A549 (cell line): ENCODE results near the gene LETM1.

Experiments used
- BHLHE40 ChIP-seq: IDR thresholded peaks from 2 replicates; pipeline ENCODE4 v1.6.1; 2012; ENCODE audit warnings: low read depth, low read length, inconsistent platforms
- CEBPB ChIP-seq, 2 experiments: fragments of >200 bp in 1 of 2; sonication (Bioruptor Twin) in 1 of 2; formaldehyde crosslinking in 1 of 2; IDR thresholded peaks; 2 replicates each; pipeline ENCODE4 v1.6.1; 2012 to 2016
- CHD2 ChIP-seq: fragments of 150-350 bp; IDR thresholded peaks from 2 replicates; pipeline ENCODE4 v1.6.1; 2014; ENCODE audit warnings: low read length; ENCODE audit not compliant: partially characterized antibody
- KDM1A ChIP-seq: fragments of 200-600 bp; sonication (generic); IDR thresholded peaks from 2 replicates; pipeline ENCODE4 v1.6.1; 2016; ENCODE audit warnings: low read depth, mild to moderate bottlenecking
- POLR2AphosphoS2 ChIP-seq: conservative IDR thresholded peaks from 2 replicates; pipeline ENCODE4 v1.6.1; 2012; ENCODE audit warnings: low read length, improper control_type of control experiment, inconsistent platforms
- RAD21 ChIP-seq, 2 experiments: fragments of >200 bp in 1 of 2; sonication (Bioruptor Twin) in 1 of 2; formaldehyde crosslinking in 1 of 2; IDR thresholded peaks in 1 of 2; conservative IDR thresholded peaks in 1 of 2; 2 replicates in 1 of 2; 3 replicates in 1 of 2; pipeline ENCODE4 v1.6.1; 2012 to 2018; ENCODE audit warnings: inconsistent platforms in 1 of 2
- SMC3 ChIP-seq: fragments of >200 bp; sonication (Bioruptor Twin); formaldehyde crosslinking; IDR thresholded peaks from 3 replicates; pipeline ENCODE4 v1.6.1; 2018; ENCODE audit warnings: inconsistent platforms
- TP53 ChIP-seq: fragments of 250-450 bp; sonication (Bioruptor Pico); IDR thresholded peaks from 2 replicates; pipeline ENCODE4 v1.5.0; 2021; ENCODE audit warnings: mild to moderate bottlenecking, moderate library complexity
- ZFP36 ChIP-seq: fragments of 450-650 bp; IDR thresholded peaks from 2 replicates; pipeline ENCODE4 v1.6.1; 2014; ENCODE audit warnings: borderline replicate concordance; ENCODE audit not compliant: partially characterized antibody
- TF ChIP-seq, protein P1 (sequence below): fragments of >200 bp; sonication (Bioruptor Twin); formaldehyde crosslinking; IDR thresholded peaks from 3 replicates; pipeline ENCODE4 v1.5.1; 2016
- TF ChIP-seq, protein P2 (sequence below): IDR thresholded peaks from 2 replicates; pipeline ENCODE4 v1.6.1; 2012
- TF ChIP-seq, protein P3 (sequence below): fragments of 200-600 bp; sonication (generic); IDR thresholded peaks from 2 replicates; pipeline ENCODE4 v1.6.1; 2016; ENCODE audit warnings: antibody characterized with exemption, mild to moderate bottlenecking, moderate library complexity
- TF ChIP-seq, protein P4 (sequence below): fragments of 250-450 bp; sonication (Bioruptor Pico); IDR thresholded peaks from 2 replicates; pipeline ENCODE4 v1.5.0; 2021; ENCODE audit warnings: mild to moderate bottlenecking, moderate library complexity, borderline replicate concordance
- TF ChIP-seq, protein P5 (sequence below): fragments of 450-650 bp; IDR thresholded peaks from 2 replicates; pipeline ENCODE4 v1.6.1; 2014; ENCODE audit warnings: antibody characterized with exemption

DNA sequence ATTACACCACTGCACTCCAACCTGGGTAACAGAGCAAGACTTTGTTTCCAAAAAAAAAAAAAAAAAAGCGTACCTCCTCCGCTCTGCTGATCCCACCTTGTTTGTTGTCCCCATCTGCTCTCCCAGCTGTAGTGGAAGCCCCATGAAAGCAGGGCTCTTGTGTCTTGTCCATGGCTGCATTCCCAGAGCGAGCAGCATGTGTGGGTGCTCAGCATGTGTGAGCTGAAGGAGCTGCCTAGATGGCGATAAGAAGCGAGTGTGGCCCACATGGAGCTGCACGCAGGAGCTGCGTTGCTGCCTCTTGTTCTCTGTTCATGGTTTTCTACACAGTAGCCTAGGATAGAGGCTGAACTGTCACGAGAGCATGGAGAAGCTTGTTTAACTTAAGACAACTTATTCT is 27.6 kb upstream of the LETM1 start:
- TF ChIP-seq, protein P1, sequence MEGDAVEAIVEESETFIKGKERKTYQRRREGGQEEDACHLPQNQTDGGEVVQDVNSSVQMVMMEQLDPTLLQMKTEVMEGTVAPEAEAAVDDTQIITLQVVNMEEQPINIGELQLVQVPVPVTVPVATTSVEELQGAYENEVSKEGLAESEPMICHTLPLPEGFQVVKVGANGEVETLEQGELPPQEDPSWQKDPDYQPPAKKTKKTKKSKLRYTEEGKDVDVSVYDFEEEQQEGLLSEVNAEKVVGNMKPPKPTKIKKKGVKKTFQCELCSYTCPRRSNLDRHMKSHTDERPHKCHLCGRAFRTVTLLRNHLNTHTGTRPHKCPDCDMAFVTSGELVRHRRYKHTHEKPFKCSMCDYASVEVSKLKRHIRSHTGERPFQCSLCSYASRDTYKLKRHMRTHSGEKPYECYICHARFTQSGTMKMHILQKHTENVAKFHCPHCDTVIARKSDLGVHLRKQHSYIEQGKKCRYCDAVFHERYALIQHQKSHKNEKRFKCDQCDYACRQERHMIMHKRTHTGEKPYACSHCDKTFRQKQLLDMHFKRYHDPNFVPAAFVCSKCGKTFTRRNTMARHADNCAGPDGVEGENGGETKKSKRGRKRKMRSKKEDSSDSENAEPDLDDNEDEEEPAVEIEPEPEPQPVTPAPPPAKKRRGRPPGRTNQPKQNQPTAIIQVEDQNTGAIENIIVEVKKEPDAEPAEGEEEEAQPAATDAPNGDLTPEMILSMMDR: no peak
- TF ChIP-seq KDM1A (no peak), ZFP36 (no peak), BHLHE40 (no peak), TP53 (CRISPR knock-in tag) (no peak), CEBPB (IDR thresholded peaks at IDR 0.05) (no peak), RAD21 (conservative IDR thresholded peaks at IDR 0.05 in 1 of 2, IDR thresholded peaks at IDR 0.05 in 1 of 2) (no peak), SMC3 (no peak), POLR2AphosphoS2 (no peak), CHD2 (no peak)
- TF ChIP-seq, protein P2, sequence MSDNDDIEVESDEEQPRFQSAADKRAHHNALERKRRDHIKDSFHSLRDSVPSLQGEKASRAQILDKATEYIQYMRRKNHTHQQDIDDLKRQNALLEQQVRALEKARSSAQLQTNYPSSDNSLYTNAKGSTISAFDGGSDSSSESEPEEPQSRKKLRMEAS: no peak
- TF ChIP-seq, protein P3, sequence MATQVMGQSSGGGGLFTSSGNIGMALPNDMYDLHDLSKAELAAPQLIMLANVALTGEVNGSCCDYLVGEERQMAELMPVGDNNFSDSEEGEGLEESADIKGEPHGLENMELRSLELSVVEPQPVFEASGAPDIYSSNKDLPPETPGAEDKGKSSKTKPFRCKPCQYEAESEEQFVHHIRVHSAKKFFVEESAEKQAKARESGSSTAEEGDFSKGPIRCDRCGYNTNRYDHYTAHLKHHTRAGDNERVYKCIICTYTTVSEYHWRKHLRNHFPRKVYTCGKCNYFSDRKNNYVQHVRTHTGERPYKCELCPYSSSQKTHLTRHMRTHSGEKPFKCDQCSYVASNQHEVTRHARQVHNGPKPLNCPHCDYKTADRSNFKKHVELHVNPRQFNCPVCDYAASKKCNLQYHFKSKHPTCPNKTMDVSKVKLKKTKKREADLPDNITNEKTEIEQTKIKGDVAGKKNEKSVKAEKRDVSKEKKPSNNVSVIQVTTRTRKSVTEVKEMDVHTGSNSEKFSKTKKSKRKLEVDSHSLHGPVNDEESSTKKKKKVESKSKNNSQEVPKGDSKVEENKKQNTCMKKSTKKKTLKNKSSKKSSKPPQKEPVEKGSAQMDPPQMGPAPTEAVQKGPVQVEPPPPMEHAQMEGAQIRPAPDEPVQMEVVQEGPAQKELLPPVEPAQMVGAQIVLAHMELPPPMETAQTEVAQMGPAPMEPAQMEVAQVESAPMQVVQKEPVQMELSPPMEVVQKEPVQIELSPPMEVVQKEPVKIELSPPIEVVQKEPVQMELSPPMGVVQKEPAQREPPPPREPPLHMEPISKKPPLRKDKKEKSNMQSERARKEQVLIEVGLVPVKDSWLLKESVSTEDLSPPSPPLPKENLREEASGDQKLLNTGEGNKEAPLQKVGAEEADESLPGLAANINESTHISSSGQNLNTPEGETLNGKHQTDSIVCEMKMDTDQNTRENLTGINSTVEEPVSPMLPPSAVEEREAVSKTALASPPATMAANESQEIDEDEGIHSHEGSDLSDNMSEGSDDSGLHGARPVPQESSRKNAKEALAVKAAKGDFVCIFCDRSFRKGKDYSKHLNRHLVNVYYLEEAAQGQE: no peak
- TF ChIP-seq, protein P4, sequence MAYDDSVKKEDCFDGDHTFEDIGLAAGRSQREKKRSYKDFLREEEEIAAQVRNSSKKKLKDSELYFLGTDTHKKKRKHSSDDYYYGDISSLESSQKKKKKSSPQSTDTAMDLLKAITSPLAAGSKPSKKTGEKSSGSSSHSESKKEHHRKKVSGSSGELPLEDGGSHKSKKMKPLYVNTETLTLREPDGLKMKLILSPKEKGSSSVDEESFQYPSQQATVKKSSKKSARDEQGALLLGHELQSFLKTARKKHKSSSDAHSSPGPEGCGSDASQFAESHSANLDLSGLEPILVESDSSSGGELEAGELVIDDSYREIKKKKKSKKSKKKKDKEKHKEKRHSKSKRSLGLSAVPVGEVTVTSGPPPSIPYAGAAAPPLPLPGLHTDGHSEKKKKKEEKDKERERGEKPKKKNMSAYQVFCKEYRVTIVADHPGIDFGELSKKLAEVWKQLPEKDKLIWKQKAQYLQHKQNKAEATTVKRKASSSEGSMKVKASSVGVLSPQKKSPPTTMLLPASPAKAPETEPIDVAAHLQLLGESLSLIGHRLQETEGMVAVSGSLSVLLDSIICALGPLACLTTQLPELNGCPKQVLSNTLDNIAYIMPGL (CRISPR knock-in tag): no peak
- TF ChIP-seq, protein P5, sequence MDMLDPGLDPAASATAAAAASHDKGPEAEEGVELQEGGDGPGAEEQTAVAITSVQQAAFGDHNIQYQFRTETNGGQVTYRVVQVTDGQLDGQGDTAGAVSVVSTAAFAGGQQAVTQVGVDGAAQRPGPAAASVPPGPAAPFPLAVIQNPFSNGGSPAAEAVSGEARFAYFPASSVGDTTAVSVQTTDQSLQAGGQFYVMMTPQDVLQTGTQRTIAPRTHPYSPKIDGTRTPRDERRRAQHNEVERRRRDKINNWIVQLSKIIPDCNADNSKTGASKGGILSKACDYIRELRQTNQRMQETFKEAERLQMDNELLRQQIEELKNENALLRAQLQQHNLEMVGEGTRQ: no peak
